SK-N-SH (cell line): Measurements from ENCODE around the gene TJP3.

Source experiments
- RFX5 ChIP-seq: IDR thresholded peaks from 2 replicates; pipeline ENCODE4 v1.6.1; 2012; ENCODE audit warnings: mild to moderate bottlenecking, improper control_type of control experiment, low read length
- RXRA ChIP-seq: IDR thresholded peaks from 2 replicates; pipeline ENCODE4 v1.4.0; 2012; ENCODE audit warnings: low read depth, mild to moderate bottlenecking, borderline replicate concordance
- YY1 ChIP-seq: IDR thresholded peaks from 2 replicates; pipeline ENCODE4 v1.4.0; 2012; ENCODE audit warnings: low read depth, mild to moderate bottlenecking
- TF ChIP-seq, protein P1 (sequence below): fragments of 200-600 bp; sonication (generic); IDR thresholded peaks from 2 replicates; pipeline ENCODE4 v1.6.1; 2017; ENCODE audit warnings: antibody characterized with exemption, mild to moderate bottlenecking, moderate library complexity

DNA sequence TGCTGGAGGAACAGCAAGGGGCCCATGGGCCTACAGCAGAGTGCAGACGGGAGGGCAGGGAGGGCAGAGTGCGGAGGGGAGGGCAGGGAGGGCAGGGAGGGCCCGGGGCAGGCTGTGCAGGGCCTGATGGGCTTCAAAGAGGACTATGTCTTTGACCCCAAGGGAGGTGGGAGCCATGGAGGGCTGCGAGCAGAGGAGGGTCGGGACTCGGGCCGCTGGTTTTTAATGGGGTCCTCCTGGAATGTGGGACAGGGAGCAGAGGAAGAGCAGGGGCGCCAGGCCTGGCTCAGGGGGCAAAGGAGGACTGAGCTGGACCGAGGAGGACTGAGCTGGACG, 11.6 kb upstream of the TJP3 start:
- no peak for TF ChIP-seq YY1
- TF ChIP-seq, protein P1, sequence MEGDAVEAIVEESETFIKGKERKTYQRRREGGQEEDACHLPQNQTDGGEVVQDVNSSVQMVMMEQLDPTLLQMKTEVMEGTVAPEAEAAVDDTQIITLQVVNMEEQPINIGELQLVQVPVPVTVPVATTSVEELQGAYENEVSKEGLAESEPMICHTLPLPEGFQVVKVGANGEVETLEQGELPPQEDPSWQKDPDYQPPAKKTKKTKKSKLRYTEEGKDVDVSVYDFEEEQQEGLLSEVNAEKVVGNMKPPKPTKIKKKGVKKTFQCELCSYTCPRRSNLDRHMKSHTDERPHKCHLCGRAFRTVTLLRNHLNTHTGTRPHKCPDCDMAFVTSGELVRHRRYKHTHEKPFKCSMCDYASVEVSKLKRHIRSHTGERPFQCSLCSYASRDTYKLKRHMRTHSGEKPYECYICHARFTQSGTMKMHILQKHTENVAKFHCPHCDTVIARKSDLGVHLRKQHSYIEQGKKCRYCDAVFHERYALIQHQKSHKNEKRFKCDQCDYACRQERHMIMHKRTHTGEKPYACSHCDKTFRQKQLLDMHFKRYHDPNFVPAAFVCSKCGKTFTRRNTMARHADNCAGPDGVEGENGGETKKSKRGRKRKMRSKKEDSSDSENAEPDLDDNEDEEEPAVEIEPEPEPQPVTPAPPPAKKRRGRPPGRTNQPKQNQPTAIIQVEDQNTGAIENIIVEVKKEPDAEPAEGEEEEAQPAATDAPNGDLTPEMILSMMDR: no peak
- TF ChIP-seq RFX5: no peak
- TF ChIP-seq RXRA: no peak
